Bronchial epithelial cell (primary cell): ENCODE results near the gene TBCD. TPM values are rescaled to one million over a fixed set of nuclear protein-coding genes. Genes with fewer than 3 reads are reported as not detected.

ENCODE experiments used
- DNase-seq: peaks from one replicate; pipeline ENCODE4 v3.0.0-alpha.2; 2010; ENCODE audit warnings: low read depth
- FAIRE-seq: peaks from 2 replicates; lab custom pipeline; 2011; peaks lifted over from hg19 to GRCh38; lab: Jason Lieb, UNC
- H3K27me3 ChIP-seq: 2 replicates; pipeline ENCODE4 v1.5.1; 2011; ENCODE audit warnings: low read length; ENCODE audit not compliant: control insufficient read depth, insufficient read depth
- H3K36me3 ChIP-seq: 2 replicates; pipeline ENCODE4 v1.5.1; 2011; ENCODE audit warnings: low read length; ENCODE audit not compliant: control insufficient read depth, insufficient read depth
- H3K4me3 ChIP-seq: 2 replicates; pipeline ENCODE4 v1.5.1; 2011; ENCODE audit warnings: mild to moderate bottlenecking, low read depth, low read length, control low read depth
- total RNA-seq: library from RNA; depleted of rRNA; stranded (reverse); fragments of >200 nt; gene quantifications from 2 replicates; pipeline ENCODE4 v1.2.1, GENCODE V29; 2014
- TF ChIP-seq, protein P1 (sequence below): IDR thresholded peaks from 2 replicates; pipeline ENCODE4 v1.5.1; 2011; ENCODE audit warnings: mild to moderate bottlenecking, moderate library complexity, low read length, control low read depth, inconsistent platforms; ENCODE audit not compliant: insufficient read depth, severe bottlenecking

Gene TBCD
- total RNA-seq, 1 donor from 2014 or later: 22.6 TPM

DNA sequence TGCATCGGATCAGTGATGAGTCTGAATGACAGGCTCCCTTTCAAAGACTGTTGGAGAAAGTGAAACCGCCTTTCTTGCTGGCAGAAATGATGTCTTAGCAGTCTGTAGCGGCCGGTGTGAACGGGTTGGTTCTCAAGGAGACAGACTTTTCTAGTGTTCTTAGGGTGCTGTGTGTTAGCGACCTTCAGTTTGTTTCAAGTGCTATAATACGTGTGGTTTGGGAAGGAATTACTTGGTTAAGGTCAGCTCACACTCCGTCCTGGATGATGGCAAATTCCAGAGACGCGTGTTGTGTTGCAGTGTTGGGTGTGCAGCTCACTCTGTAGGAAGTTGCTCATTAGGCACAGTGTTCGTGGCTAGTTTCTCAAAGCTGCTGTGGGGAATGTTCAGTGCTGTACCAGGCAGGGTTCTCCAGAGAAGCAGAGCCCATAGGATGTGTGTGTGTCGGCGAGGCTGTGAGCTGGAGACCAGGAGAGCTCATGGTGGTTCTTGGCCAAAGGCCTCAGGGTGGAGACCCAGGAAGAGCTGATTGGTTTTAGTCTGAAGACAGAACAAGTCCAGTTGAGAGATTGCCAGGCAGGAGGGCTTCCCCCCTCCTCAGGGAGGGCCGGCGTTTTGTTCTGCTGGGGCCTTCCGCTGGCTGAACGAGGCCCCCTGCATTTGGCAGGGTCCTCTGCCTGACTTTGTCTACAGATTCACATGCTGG is 50.4 kb downstream of the TBCD start:
- DNase-seq (no peak), FAIRE-seq (peak; percentile 72)
- no peak overlapping the region for H3K4me3 ChIP-seq
- TF ChIP-seq, protein P1, sequence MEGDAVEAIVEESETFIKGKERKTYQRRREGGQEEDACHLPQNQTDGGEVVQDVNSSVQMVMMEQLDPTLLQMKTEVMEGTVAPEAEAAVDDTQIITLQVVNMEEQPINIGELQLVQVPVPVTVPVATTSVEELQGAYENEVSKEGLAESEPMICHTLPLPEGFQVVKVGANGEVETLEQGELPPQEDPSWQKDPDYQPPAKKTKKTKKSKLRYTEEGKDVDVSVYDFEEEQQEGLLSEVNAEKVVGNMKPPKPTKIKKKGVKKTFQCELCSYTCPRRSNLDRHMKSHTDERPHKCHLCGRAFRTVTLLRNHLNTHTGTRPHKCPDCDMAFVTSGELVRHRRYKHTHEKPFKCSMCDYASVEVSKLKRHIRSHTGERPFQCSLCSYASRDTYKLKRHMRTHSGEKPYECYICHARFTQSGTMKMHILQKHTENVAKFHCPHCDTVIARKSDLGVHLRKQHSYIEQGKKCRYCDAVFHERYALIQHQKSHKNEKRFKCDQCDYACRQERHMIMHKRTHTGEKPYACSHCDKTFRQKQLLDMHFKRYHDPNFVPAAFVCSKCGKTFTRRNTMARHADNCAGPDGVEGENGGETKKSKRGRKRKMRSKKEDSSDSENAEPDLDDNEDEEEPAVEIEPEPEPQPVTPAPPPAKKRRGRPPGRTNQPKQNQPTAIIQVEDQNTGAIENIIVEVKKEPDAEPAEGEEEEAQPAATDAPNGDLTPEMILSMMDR: no peak
- H3K27me3 ChIP-seq: no peaks in the 10 kb centered on the region
- H3K36me3 ChIP-seq: peaks cover 6% of the 10 kb centered on the region

DNA sequence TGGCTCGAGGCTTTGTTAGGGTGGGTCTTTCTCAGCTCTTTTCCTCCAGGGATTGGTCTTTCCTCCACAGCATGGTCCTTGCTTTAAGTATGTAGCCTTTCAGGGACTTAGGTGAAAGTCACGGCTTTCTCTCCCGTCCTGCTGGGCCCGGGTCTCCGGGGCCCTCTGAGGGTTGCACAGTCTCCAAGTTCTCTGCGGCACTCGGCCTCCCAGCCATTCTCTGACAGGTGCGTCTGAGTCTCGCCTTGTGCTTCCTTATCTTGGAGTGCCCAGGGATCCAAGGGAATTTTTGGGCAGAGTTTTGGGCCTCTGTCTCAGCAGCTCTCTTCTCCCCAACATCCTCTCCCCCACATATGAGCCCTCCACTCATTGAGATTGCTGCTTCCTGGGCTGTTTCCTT is 51.3 kb downstream of the TBCD start:
- no peak for DNase-seq
- FAIRE-seq: no peak
- Histone ChIP-seq H3K36me3 (peaks cover 9% of the 10 kb centered on the region), H3K27me3 (no peaks in the 10 kb centered on the region), H3K4me3 (no peak overlapping the region)
- TF ChIP-seq, protein P1: no peak

DNA sequence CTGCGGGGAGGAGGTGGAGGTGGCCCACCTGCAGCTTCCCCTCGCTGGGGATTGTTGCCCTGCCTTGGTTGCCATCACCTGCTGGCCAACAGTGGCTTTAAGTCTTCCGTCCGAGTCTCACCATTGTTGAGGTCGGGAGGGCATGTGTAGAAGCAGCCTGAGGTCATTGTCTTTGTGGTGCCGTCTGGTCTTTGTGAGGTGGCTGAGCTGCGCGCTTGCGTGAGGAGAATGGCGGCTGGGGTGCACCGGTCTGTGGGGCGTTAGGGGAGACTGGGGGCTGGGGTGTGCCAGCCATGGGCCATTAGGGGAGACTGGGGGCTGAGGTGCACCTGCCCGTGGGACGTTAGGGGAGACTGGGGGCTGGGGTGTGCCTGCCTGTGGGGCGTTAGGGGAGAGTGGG is 51.7 kb downstream of the TBCD start:
- TF ChIP-seq, protein P1: no peak
- H3K36me3 ChIP-seq: peaks cover 9% of the 10 kb centered on the region
- no peak overlapping the region for H3K4me3 ChIP-seq
- no peaks in the 10 kb centered on the region for H3K27me3 ChIP-seq
- FAIRE-seq (no peak), DNase-seq (no peak)

DNA sequence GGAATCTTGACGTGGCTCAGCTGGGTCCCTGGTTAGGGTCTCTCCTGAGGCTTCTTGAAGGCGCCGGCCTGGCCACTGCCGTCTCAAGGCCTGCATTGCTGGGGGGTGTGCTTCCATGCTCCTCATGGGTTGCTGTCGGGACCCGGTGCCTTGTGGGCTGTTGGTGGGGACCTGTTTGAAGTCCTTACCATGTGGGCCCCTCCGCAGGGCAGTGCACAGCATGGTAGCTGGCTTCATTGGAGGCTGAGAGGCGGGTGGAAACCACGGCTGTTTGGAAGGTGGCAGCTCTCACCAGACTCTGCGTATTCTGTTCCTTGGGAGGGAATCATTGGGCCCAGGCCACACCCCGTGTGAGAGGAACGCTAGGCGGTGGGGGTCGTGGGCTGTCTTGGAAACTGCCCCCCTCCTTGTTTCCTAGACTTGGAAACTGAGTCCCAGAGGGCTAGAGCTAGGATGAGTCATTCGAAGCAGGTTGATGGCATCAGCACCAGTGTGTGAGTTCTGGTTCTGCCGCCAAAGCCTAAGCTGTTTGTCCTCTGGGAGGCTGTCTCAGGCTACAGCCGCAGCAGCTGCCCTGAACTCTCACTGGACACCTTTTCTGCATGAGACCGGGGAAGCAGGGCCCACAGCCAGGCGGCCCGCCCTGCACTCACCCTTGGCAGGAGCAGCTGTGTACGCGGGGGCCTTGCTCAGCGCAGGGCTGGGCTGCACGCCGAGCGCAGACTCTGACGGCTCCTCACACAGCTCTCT is 52.8 kb downstream of the TBCD start:
- FAIRE-seq: no peak
- TF ChIP-seq, protein P1: no peak

DNA sequence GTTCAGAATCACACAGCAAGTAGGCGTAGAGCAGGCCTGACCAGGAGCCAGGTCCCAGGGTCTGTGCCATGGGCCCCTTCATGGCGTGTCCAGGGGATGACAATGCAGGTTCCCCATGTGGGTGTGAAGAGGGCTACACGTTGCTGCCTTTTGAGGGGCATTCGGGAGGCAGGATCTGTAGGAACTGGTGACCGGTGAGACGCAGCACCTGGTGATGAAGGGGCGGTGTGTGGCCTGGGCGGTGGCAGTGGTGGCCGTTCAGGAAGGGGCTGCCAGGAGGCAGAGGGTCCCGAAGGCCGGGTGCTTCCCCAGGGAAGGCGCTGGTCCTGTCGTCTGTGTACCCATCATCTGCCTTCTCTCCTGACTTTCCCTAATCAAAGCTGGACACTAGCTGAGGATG is 53.4 kb downstream of the TBCD start:
- H3K4me3 ChIP-seq: no peak overlapping the region
- H3K36me3 ChIP-seq: peaks cover 8% of the 10 kb centered on the region
- peak; percentile 50 for FAIRE-seq
- TF ChIP-seq, protein P1: no peak
- no peaks in the 10 kb centered on the region for H3K27me3 ChIP-seq
- DNase-seq: no peak

More for the DNA sequence above, 52.8 kb downstream of the TBCD start:
- no peaks in the 10 kb centered on the region for H3K27me3 ChIP-seq
- DNase-seq: no peak
- H3K36me3 ChIP-seq: peaks cover 8% of the 10 kb centered on the region
- H3K4me3 ChIP-seq: no peak overlapping the region
